GM10266 (cell line): ENCODE results near the gene CYP2R1.

Source experiments
- DNase-seq: peaks from one replicate; pipeline ENCODE4 v3.0.0; 2012; ENCODE audit errors: extremely low spot score
- CTCF ChIP-seq: IDR thresholded peaks from 2 replicates; pipeline ENCODE4 v1.5.1; 2012; ENCODE audit warnings: mild to moderate bottlenecking, low read depth; ENCODE audit not compliant: control insufficient read depth, insufficient read depth; ENCODE audit errors: missing control alignments

The CYP2R1 gene

GRCh38 chr11:14855890-14856289, 36.1 kb downstream of the CYP2R1 start:
- no peak for DNase-seq
- no peak for TF ChIP-seq CTCF

DNA sequence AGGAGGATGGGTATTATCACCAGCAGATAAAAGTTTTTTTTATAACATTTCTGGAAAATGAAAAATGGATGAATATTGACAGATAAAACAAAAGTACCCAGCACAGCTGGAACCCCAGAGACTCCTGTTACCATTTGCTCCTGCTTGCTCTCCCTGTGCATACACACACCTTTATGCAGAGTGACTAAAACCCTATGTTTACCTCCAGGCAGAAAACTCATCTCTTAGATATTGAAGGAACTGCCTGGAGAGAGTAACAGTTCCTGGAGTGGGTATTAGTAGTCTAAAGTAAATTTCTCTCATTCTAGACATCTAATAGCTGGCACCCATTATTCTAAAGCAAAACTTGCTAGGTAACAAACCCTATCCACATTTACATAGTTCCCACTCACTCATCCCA, 38.0 kb downstream of the CYP2R1 start:
- TF ChIP-seq CTCF = no peak
- no peak for DNase-seq

GRCh38 chr11:14852571-14853177, 39.4 kb downstream of the CYP2R1 start:
- no peak for TF ChIP-seq CTCF
- DNase-seq = no peak

GRCh38 chr11:14842002-14842401, 50.0 kb downstream of the CYP2R1 start:
- DNase-seq = no peak
- TF ChIP-seq CTCF = no peak

DNA sequence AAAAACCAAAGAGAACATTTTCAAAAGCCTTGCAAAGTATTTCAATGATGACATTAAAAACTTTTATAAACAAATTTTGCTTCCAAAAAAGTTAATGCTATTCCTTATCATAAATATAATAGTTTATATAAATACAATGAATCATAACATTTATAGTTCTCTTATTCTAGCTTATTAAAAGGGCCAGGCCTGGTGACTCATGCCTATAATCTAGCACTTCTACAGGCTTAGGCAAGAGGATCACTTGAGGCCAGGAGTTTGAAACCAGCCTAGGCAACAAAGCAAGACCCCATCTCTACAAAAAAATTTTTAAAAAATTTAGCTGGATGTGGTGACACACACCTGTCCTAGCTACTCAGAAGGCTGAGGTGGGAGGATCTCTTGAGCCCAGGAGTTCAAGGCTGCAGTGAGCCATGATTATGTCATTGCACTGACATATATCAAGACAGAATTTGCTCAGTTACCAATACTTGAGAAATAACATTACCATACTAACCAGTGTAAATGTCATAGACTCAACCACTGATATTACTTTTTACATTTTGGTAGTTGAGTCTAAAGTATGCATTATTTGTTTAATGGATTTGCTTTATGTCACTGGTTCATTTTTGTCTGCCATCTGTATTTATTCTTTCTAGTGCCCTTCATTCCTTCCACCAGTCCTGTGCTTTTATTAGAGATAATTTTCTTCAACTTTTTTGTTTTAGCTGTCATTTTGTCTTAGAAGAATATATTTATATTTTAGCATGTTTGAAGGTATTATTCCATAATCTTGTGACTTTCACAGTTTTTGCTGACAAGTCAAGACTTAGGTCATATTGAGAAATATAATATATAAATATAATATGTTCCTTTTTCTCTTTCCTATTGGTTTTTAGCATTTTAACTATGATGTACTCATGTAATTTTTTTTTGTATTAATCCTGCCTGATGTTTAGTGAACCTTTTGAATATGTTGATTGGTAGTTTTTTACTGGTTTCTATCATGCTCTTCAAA, 56.2 kb downstream of the CYP2R1 start:
- TF ChIP-seq CTCF = no peak
- no peak for DNase-seq
